B cell (primary cell): Measurements from ENCODE around the gene SEMA3B. TPM values are rescaled to one million over a fixed set of nuclear protein-coding genes. Genes with fewer than 3 reads are reported as not detected.

Experiments used
- ATAC-seq: fragments of 200-7000 bp; cut with Tn5 transposase; one replicate; pipeline ENCODE4 v1.10.0; 2021; ENCODE audit warnings: low read depth, mild to moderate bottlenecking, moderate number of reproducible peaks, moderate library complexity
- CTCF ChIA-PET: fragments of 350-600 bp; sonication (Branson Sonifier 250); formaldehyde crosslinking; loops from one replicate; lab custom pipeline; 2021; ENCODE audit warnings: antibody characterized with exemption, inconsistent platforms; lab: Charles Lee
- POLR2A ChIA-PET: fragments of 350-600 bp; sonication (Branson Sonifier 250); formaldehyde crosslinking; loops from one replicate; lab custom pipeline; 2021; ENCODE audit warnings: antibody characterized with exemption; lab: Charles Lee
- DNase-seq: peaks from one replicate; pipeline ENCODE4 v3.0.0; 2013
- H2AFZ ChIP-seq: 2 replicates; pipeline ENCODE4 v1.6.1; 2012; ENCODE audit warnings: mild to moderate bottlenecking, low read depth, low read length; ENCODE audit not compliant: insufficient read depth, poor library complexity, severe bottlenecking
- H3K27ac ChIP-seq, 2 donors: 1 replicate in 1 of 2; 2 replicates in 1 of 2; pipeline ENCODE4 v1.5.1; 2012 to 2013; ENCODE audit warnings: low read length in 2 of 2, mild to moderate bottlenecking in 2 of 2, moderate library complexity in 1 of 2
- H3K27me3 ChIP-seq, 4 experiments: fragments of 200-600 bp in 1 of 4; sonication (generic) in 1 of 4; replicated peaks in 1 of 4; 1 replicate in 2 of 4; 2 replicates in 2 of 4; pipeline versions ENCODE4 v1.6.1 to v1.7.0; 2013 to 2016; ENCODE audit warnings: low read length in 3 of 4, mild to moderate bottlenecking in 2 of 4, mixed read lengths in 1 of 4, moderate library complexity in 1 of 4; ENCODE audit not compliant: insufficient read depth in 4 of 4, control insufficient read depth in 3 of 4; ENCODE audit errors: control extremely low read depth in 1 of 4
- H3K36me3 ChIP-seq, 2 experiments: replicated peaks in 1 of 2; 1 replicate in 1 of 2; 2 replicates in 1 of 2; pipeline versions ENCODE4 v1.6.1 to v1.7.1; 2013; ENCODE audit warnings: low read length in 1 of 2; ENCODE audit not compliant: insufficient read depth in 2 of 2, control insufficient read depth in 1 of 2; ENCODE audit errors: control extremely low read depth in 1 of 2, extremely low read depth in 1 of 2
- H3K4me1 ChIP-seq, 2 donors: fragments of 200-600 bp in 1 of 2; sonication (generic) in 1 of 2; 1 replicate in 1 of 2; 2 replicates in 1 of 2; pipeline versions ENCODE4 v1.5.1 to v1.6.1; 2013 to 2017; ENCODE audit warnings: low read length in 2 of 2; ENCODE audit not compliant: control insufficient read depth in 2 of 2, insufficient read depth in 2 of 2
- H3K4me2 ChIP-seq: replicated peaks from 2 replicates; pipeline ENCODE3; 2012; ENCODE audit warnings: mild to moderate bottlenecking, low read depth, low read length; ENCODE audit not compliant: poor library complexity, severe bottlenecking
- H3K4me3 ChIP-seq, 5 experiments: fragments of 200-600 bp in 1 of 5; sonication (generic) in 1 of 5; 1 replicate in 3 of 5; 2 replicates in 2 of 5; pipeline versions ENCODE4 v1.5.1 to v1.7.0; 2011 to 2016; ENCODE audit warnings: low read length in 4 of 5, mild to moderate bottlenecking in 4 of 5, low read depth in 2 of 5, control low read depth in 1 of 5, moderate library complexity in 1 of 5; ENCODE audit not compliant: insufficient read depth in 1 of 5; ENCODE audit errors: control extremely low read depth in 1 of 5, extremely low read depth in 1 of 5
- H3K79me2 ChIP-seq: fragments of 200-600 bp; sonication (generic); one replicate; pipeline ENCODE4 v1.6.0; 2016; ENCODE audit warnings: low read length; ENCODE audit not compliant: control insufficient read depth, insufficient read depth
- H3K9ac ChIP-seq: fragments of 200-600 bp; sonication (generic); 2 replicates; pipeline ENCODE4 v1.6.1; 2017; ENCODE audit warnings: mild to moderate bottlenecking, low read length, moderate library complexity
- H3K9me3 ChIP-seq, 3 donors: one replicate each; pipeline versions ENCODE4 v1.6.1 to v1.7.1; 2013; ENCODE audit warnings: low read length in 2 of 3; ENCODE audit not compliant: control insufficient read depth in 2 of 3, insufficient read depth in 1 of 3; ENCODE audit errors: control extremely low read depth in 1 of 3
- H4K20me1 ChIP-seq: 2 replicates; pipeline ENCODE4 v1.6.0; 2012; ENCODE audit warnings: mild to moderate bottlenecking, low read length; ENCODE audit not compliant: insufficient read depth, control insufficient read depth, poor library complexity, severe bottlenecking
- H3K27ac Mint-ChIP-seq: one replicate; pipeline ENCODE4 v1.8.0; 2021; ENCODE audit warnings: mixed read lengths
- H3K27me3 Mint-ChIP-seq: one replicate; pipeline ENCODE4 v1.8.0; 2021; ENCODE audit warnings: mixed read lengths
- H3K4me1 Mint-ChIP-seq: one replicate; pipeline ENCODE4 v1.8.0; 2021; ENCODE audit warnings: mixed read lengths
- H3K4me3 Mint-ChIP-seq: one replicate; pipeline ENCODE4 v1.8.0; 2021; ENCODE audit warnings: mixed read lengths
- H3K9me3 Mint-ChIP-seq: one replicate; pipeline ENCODE4 v1.8.0; 2022; ENCODE audit warnings: mixed read lengths; ENCODE audit not compliant: insufficient read depth
- EZH2 ChIP-seq: IDR thresholded peaks from 2 replicates; pipeline ENCODE4 v1.6.1; 2012; ENCODE audit warnings: borderline replicate concordance, low read depth, mild to moderate bottlenecking, moderate library complexity, low read length; ENCODE audit not compliant: insufficient read depth, poor library complexity, severe bottlenecking
- WGBS: methylation state at CpG from one replicate; pipeline ENCODE4 v1.1.5; 2013; ENCODE audit warnings: missing lambda C conversion rate; ENCODE audit not compliant: insufficient coverage; 5-methylcytosine and 5-hydroxymethylcytosine counted together
- intact Hi-C: fragments of 100-400 bp; cut with micrococcal nuclease; formaldehyde crosslinking; loops from one replicate; pipeline ENCODE4 v1.10.0; 2022
- polyA plus RNA-seq: library from polyadenylated mRNA; depleted of rRNA; stranded (reverse); fragments of >200 nt; gene quantifications from 2 replicates; pipeline ENCODE4 v1.2.3, GENCODE V29; 2012
- total RNA-seq, 2 donors: library from RNA; stranded (reverse); fragments of 120-200 nt in 1 of 2; gene quantifications; 1 replicate in 1 of 2; 2 replicates in 1 of 2; pipeline versions ENCODE4 v1.2.3 to v1.2.4, GENCODE V29; 2013 to 2022
- TF ChIP-seq, protein P1 (sequence below): fragments of 200-600 bp; IDR thresholded peaks from one replicate; pipeline ENCODE4 v1.8.0; 2022; ENCODE audit warnings: antibody characterized with exemption, mild to moderate bottlenecking

The SEMA3B gene
- total and polyA plus RNA-seq, 2 donors (not counting 1 experiment from before 2014, with no cell fraction given), result 0.34 to 0.52 TPM

DNA sequence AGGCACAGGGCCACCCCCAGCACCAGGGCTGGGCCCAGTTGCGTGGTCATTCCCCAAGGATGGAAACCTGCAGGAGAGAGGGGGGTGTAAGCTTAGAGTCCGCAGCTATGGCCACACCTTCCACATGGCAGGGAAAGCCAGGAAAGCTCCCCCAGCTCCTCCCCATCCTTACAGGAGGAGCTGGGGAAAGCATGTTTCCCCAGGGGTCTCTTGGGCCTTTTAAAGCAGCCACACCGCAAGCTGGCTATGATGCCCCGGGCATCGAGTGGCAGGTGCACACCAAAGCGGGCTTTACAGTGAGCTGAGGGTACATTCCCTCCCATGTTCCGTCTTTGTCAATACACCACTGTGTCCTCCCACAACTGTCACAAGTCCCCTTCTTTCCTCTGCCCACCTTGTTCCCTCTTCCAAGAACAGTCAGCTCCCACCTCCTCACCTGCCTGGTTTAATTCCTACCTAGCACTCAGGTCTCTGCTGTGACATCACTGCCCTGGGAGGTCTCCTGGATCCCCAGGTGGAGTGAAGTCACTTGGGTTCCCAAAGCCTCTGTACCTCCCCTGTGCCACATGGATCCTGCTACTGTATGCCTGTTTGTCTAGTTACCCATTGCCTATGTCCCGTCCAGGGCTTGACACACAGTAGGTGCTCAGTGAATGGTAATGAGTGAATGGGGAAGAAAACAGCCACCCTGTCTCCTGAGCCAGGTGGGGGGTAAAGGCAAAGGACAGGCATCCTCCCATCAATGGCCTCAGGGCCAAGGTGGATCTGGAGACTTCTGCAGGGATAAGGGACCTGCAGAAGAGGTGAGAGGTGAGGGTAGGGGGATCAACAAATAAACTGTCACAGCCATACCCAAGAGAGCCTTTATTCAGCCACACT lies 26.8 kb downstream of the SEMA3B start:
- Histone ChIP-seq H3K9me3 (no peaks in the 10 kb centered on the region), H3K27me3 (no peaks in the 10 kb centered on the region), H3K4me1 (peaks cover 30 to 41% of the 10 kb centered on the region in 2 donors), H3K4me3 (no peak overlapping the region), H3K79me2 (peaks cover 25% of the 10 kb centered on the region), H2AFZ (no peak overlapping the region), H3K9ac (no peak overlapping the region), H3K4me2 (no peak overlapping the region), H3K27ac (no peak overlapping the region), H4K20me1 (no peaks in the 10 kb centered on the region), H3K36me3 (peaks cover 0 to 4% of the 10 kb centered on the region in 2 experiments)
- TF ChIP-seq EZH2, result no peak
- TF ChIP-seq, protein P1, sequence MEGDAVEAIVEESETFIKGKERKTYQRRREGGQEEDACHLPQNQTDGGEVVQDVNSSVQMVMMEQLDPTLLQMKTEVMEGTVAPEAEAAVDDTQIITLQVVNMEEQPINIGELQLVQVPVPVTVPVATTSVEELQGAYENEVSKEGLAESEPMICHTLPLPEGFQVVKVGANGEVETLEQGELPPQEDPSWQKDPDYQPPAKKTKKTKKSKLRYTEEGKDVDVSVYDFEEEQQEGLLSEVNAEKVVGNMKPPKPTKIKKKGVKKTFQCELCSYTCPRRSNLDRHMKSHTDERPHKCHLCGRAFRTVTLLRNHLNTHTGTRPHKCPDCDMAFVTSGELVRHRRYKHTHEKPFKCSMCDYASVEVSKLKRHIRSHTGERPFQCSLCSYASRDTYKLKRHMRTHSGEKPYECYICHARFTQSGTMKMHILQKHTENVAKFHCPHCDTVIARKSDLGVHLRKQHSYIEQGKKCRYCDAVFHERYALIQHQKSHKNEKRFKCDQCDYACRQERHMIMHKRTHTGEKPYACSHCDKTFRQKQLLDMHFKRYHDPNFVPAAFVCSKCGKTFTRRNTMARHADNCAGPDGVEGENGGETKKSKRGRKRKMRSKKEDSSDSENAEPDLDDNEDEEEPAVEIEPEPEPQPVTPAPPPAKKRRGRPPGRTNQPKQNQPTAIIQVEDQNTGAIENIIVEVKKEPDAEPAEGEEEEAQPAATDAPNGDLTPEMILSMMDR, result no peak
- 98% methylated on average over 7 of the region's 8 CpGs for WGBS
- no peak for ATAC-seq
- Mint-ChIP-seq H3K4me3 (no peak overlapping the region), H3K27ac (peak overlapping the region; percentile 15), H3K9me3 (no peaks in the 10 kb centered on the region), H3K4me1 (peaks cover 45% of the 10 kb centered on the region), H3K27me3 (no peaks in the 10 kb centered on the region)
- CTCF ChIA-PET, result interaction anchor here (0.6 kb wide), 1 partner anchor 32 kb away, joined by 4 read pairs; no protein-coding TSS in a partner anchor
- DNase-seq, result no peak
- intact Hi-C loops, result loop anchor here (10.0 kb wide), 1 partner anchor 1089 kb away; the partner anchor contains the start of gene MANF
- POLR2A ChIA-PET, result no interaction called here
